Gastroesophageal sphincter (tissue), 4 donors: Measurements from ENCODE around the gene AGBL3. TPM values are rescaled to one million over a fixed set of nuclear protein-coding genes. Genes with fewer than 3 reads are reported as not detected.

ENCODE experiments used
- ATAC-seq: fragments of 150-250 bp; one replicate; pipeline ENCODE4 v1.9.1; 2016; ENCODE audit warnings: mild to moderate bottlenecking, moderate library complexity
- H3K27ac ChIP-seq, 4 donors: fragments of 200-600 bp; sonication (generic) in 3 of 4; 1 replicate in 3 of 4; 2 replicates in 1 of 4; pipeline ENCODE4 v1.5.1; 2016 to 2019
- H3K27me3 ChIP-seq: fragments of 200-600 bp; sonication (generic); one replicate; pipeline ENCODE4 v1.5.1; 2019
- H3K36me3 ChIP-seq, 2 donors: fragments of 200-600 bp; sonication (generic); one replicate each; pipeline ENCODE4 v1.5.1; 2019; ENCODE audit warnings: control low read depth in 1 of 2
- H3K4me1 ChIP-seq, 3 donors: fragments of 200-600 bp; sonication (generic); 1 replicate in 2 of 3; 2 replicates in 1 of 3; pipeline ENCODE4 v1.5.1; 2016 to 2019; ENCODE audit warnings: control low read depth in 2 of 3
- H3K4me3 ChIP-seq, 2 donors: fragments of 200-600 bp; sonication (generic); one replicate each; pipeline ENCODE4 v1.5.1; 2019; ENCODE audit warnings: mild to moderate bottlenecking in 1 of 2, moderate library complexity in 1 of 2
- H3K9me3 ChIP-seq, 3 donors: fragments of 200-600 bp; sonication (generic); one replicate each; pipeline ENCODE4 v1.5.1; 2017 to 2019; ENCODE audit warnings: control low read depth in 2 of 3
- CTCF ChIP-seq, 4 experiments: fragments of 200-600 bp in 2 of 4; fragments of 450-650 bp in 2 of 4; sonication (generic) in 1 of 4; IDR thresholded peaks; one replicate each; pipeline ENCODE4 v1.5.1; 2017 to 2019; ENCODE audit warnings: antibody characterized with exemption in 4 of 4, mild to moderate bottlenecking in 2 of 4, moderate library complexity in 2 of 4
- EP300 ChIP-seq: sonication (generic); formaldehyde crosslinking; IDR thresholded peaks from one replicate; pipeline ENCODE4 v1.6.1; 2017; ENCODE audit warnings: antibody characterized with exemption, mild to moderate bottlenecking
- POLR2A ChIP-seq, 2 donors: fragments of 450-650 bp; IDR thresholded peaks; one replicate each; pipeline ENCODE4 v1.6.1; 2017; ENCODE audit warnings: antibody characterized with exemption in 2 of 2, mild to moderate bottlenecking in 2 of 2, moderate library complexity in 1 of 2
- POLR2AphosphoS5 ChIP-seq: sonication (generic); formaldehyde crosslinking; IDR thresholded peaks from one replicate; pipeline ENCODE4 v1.6.1; 2017; ENCODE audit warnings: antibody characterized with exemption
- WGBS, 2 donors: methylation state at CpG; one replicate each; pipeline ENCODE4 v1.1.5; 2018; ENCODE audit warnings: low coverage in 1 of 2; 5-methylcytosine and 5-hydroxymethylcytosine counted together
- total RNA-seq, 4 donors: library from RNA; depleted of rRNA; stranded (reverse); fragments of >200 nt; gene quantifications; one replicate each; pipeline ENCODE4 v1.1.0, GENCODE V29; 2016

AGBL3 gene
- total RNA-seq, 4 donors from 2014 or later, result 0.30 to 5.6 (median 3.1) TPM

DNA sequence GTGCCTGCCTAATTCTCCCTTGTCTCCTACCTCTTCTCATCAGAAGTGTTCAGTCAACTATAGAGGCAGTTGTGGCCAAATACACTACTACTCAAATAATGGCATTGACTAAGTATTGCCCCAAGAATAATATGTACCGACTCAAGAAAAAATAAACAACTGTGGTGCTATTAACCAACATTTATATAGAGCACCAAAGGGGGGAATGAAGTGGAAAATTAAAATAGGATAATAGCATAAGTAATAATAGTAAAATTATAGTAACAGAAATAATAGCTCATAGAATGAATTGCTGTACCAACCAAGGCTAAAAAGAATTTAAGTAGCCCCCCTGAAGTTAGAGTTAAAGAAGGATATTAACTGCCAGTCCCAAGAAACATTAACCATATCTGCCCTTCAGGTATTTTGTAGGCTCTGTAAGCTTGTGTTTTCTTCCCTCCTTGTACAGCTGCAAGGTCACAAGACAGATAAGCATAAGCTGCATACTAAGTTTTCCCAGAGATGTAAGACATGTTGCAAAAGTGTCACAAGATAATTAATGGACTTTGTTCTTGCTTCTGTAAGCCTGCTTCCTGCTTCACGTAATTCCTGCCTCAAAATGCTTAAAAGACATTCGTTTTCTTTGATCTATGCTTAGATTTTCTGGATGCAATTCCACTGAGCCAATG lies 195.1 kb downstream of the AGBL3 start:
- Histone ChIP-seq H3K36me3 (peaks cover 0 to 70% of the 10 kb centered on the region in 2 donors), H3K4me3 (no peak overlapping the region), H3K4me1 (no peaks in the 10 kb centered on the region), H3K27ac (no peak overlapping the region), H3K9me3 (peaks cover 0 to 46% (median 0%) of the 10 kb centered on the region in 3 donors), H3K27me3 (no peaks in the 10 kb centered on the region)
- ATAC-seq, result no peak
- TF ChIP-seq POLR2A (IDR thresholded peaks at IDR 0.05), result no peak
- TF ChIP-seq EP300, result no peak
- no peak for TF ChIP-seq POLR2AphosphoS5
- TF ChIP-seq CTCF (IDR thresholded peaks at IDR 0.05), result no peak
- 75 to 86% methylated on average over 3 of the region's 3 CpGs for WGBS, 2 donors

DNA sequence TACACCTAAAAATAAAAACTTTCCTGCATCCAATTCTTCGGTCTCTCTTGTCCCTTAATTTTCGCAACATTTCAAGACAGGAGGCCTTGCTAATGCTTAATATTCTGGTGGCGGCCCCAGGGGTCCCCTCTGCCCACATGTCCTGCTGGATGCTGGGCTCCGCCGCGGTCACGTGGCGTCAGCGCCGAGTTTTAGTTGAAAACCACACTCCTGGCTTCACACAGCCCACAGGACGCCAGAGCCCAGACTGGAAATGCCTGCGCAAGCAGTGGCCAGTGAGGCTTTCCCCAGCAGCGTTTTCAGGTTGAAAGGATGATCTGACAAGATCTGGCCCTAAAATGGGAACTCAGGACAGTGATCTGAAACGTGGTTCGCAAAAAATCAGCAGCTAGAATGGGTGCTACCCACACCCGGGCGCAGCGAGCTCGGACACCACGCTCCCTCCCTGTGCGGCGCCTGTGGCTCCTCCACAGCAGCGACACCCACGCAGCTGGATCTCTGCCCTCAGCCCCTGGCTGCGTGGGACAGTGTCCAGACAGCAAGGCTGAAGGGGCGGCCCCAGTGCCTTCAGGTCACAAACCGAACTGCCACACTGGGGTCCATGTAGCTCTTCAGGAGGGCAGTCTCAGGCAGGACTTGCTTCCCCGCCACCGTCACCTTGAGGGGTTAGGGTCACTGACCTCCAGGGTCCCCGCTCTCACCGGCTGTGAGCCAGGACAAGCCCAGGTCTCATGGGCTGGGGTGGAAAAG lies 195.8 kb downstream of the AGBL3 start:
- TF ChIP-seq EP300, result no peak
- no peak for TF ChIP-seq POLR2A (IDR thresholded peaks at IDR 0.05)
- TF ChIP-seq CTCF (IDR thresholded peaks at IDR 0.05), result no peak
- TF ChIP-seq POLR2AphosphoS5, result no peak
- 88 to 98% methylated on average over 5 to 6 of the region's 31 CpGs for WGBS, 2 donors
- Histone ChIP-seq H3K9me3 (peaks cover 0 to 46% (median 0%) of the 10 kb centered on the region in 3 donors), H3K36me3 (peaks cover 0 to 77% of the 10 kb centered on the region in 2 donors), H3K4me1 (no peaks in the 10 kb centered on the region), H3K27ac (no peak overlapping the region), H3K4me3 (no peak overlapping the region), H3K27me3 (no peaks in the 10 kb centered on the region)
- no peak for ATAC-seq

- Histone ChIP-seq H3K27me3 (no peaks in the 10 kb centered on the region), H3K4me1 (no peaks in the 10 kb centered on the region), H3K9me3 (peaks cover 0 to 46% (median 0%) of the 10 kb centered on the region in 3 donors), H3K36me3 (peaks cover 0 to 85% of the 10 kb centered on the region in 2 donors), H3K4me3 (no peak overlapping the region), H3K27ac (no peak overlapping the region)
- 94 to 98% methylated on average over 5 to 6 of the region's 7 CpGs for WGBS, 2 donors
- TF ChIP-seq EP300 (no peak), CTCF (IDR thresholded peaks at IDR 0.05) (no peak), POLR2AphosphoS5 (no peak), POLR2A (IDR thresholded peaks at IDR 0.05) (no peak)
- no peak for ATAC-seq
Measured at GRCh38 chr7:135183478-135183877, 197.2 kb downstream of the AGBL3 start.

DNA sequence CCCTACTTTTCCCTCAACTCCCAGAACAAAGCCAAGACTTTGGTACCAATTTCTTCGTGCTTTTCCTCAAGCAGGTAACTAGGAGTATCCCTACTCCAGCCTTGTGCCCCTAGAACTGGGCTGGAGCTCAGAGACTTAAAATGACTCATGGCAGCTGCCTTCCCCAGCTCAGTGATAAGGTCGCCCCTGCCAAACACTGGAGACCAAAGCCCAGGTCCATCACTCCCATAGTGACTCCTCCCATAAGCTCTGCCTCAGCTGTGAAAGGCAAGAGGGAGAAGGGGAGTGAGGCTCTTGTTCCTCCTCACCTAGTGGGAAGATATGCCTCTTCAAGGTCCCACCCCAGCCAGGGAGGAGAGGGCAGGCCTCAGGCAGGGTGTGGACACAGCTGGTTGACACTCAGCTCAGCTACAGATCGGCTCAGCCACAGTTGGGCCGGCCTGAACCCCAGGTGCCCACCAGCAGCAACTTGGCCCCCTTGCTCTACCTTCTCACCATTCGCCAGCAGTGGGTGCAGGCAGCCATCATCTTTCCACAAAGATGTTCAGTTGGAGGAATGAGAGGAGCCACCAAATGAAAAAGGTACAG lies 198.0 kb downstream of the AGBL3 start:
- H3K36me3 ChIP-seq, result peaks cover 0 to 94% of the 10 kb centered on the region in 2 donors
- H3K9me3 ChIP-seq, result peaks cover 0 to 44% (median 0%) of the 10 kb centered on the region in 3 donors
- no peak for ATAC-seq
- WGBS, 2 donors, result 89% methylated on average over 1 of the region's 5 CpGs; no CpG with 5 or more reads in 1 of the 2 donors
- no peak overlapping the region for H3K27ac ChIP-seq
- H3K4me1 ChIP-seq, result peaks cover 0 to 6% (median 2%) of the 10 kb centered on the region in 3 donors
- TF ChIP-seq CTCF (IDR thresholded peaks at IDR 0.05) (no peak), POLR2AphosphoS5 (no peak), POLR2A (IDR thresholded peaks at IDR 0.05) (no peak), EP300 (no peak)
- no peak overlapping the region for H3K4me3 ChIP-seq
- no peaks in the 10 kb centered on the region for H3K27me3 ChIP-seq

Other genes with a start within 250 kb of the AGBL3 start
- 1,000 to 10,000 TPM; 1,513 to 2,575 (median 1,808) TPM for gene CALD1, start 206.9 kb upstream of the AGBL3 start, total RNA-seq
- gene TMEM140, start 161.6 kb downstream of the AGBL3 start, total RNA-seq, result 10 to 100 TPM in 3 of 4 donors, 1 to 10 TPM in 1; 9.3 to 21.8 (median 16.0) TPM
- 10 to 100 TPM; 37.0 to 60.3 (median 49.7) TPM for gene CYREN, start 184.2 kb downstream of the AGBL3 start, total RNA-seq
- gene WDR91, start 225.0 kb downstream of the AGBL3 start, total RNA-seq, result 10 to 100 TPM; 18.7 to 37.1 (median 30.0) TPM
- gene STRA8, start 247.3 kb downstream of the AGBL3 start, total RNA-seq, result not detected